ENCODE measurements around the gene ZG16B.

GRCh38 chr16:2838928-2839327 lies 8.8 kb downstream of the ZG16B start:
- TF ChIP-seq ZEB2 (tag by site-specific recombination; IDR thresholded peaks at IDR 0.05) (no peak), RBAK (tag by site-specific recombination; IDR thresholded peaks at IDR 0.05) (no peak), CTCF (tag by site-specific recombination; IDR thresholded peaks at IDR 0.05) (peak; percentile 95), MYNN (tag by site-specific recombination; IDR thresholded peaks at IDR 0.05; ENCODE audit: borderline replicate concordance) (no peak), ZNF274 (IDR thresholded peaks at IDR 0.05; ENCODE audit: low read length) (no peak), ZNF274 (tag by site-specific recombination; IDR thresholded peaks at IDR 0.05; ENCODE audit: borderline replicate concordance) (no peak), ZNF292 (tag by site-specific recombination; IDR thresholded peaks at IDR 0.05; ENCODE audit: borderline replicate concordance, low read depth) (no peak), ZNF623 (tag by site-specific recombination; IDR thresholded peaks at IDR 0.05) (no peak), TCF7L2 (IDR thresholded peaks at IDR 0.05; ENCODE audit: borderline replicate concordance, low read depth, low read length) (no peak), ZNF704 (tag by site-specific recombination; IDR thresholded peaks at IDR 0.05) (no peak)
